Hypothalamus (tissue), 51 donors: ENCODE results near the gene PCED1A.

Experiments used
- DNase-seq, 51 donors: peaks; one replicate each; lab custom pipeline; 2025; lab: John Stamatoyannopoulos, UW

The PCED1A gene

GRCh38 chr20:2866236-2866635, 25.8 kb upstream of the PCED1A start:
- no peak for DNase-seq

GRCh38 chr20:2865630-2866029, 25.2 kb upstream of the PCED1A start:
- peak in 2 of 51 donors; percentile 7 to 20 for DNase-seq

GRCh38 chr20:2865101-2865500, 24.6 kb upstream of the PCED1A start:
- no peak for DNase-seq

- no peak for DNase-seq
Observed at GRCh38 chr20:2864626-2865025, 24.2 kb upstream of the PCED1A start.

- DNase-seq: peak in 16 of 51 donors; percentile 12 to 56 (median 28)
Observed at GRCh38 chr20:2859330-2860121, 19.1 kb upstream of the PCED1A start.

- no peak for DNase-seq
Observed at GRCh38 chr20:2858591-2858990, 18.1 kb upstream of the PCED1A start.

GRCh38 chr20:2851086-2851485, 10.6 kb upstream of the PCED1A start:
- DNase-seq: no peak

GRCh38 chr20:2849529-2849928, 9.1 kb upstream of the PCED1A start:
- no peak for DNase-seq

GRCh38 chr20:2847802-2848201, 7.3 kb upstream of the PCED1A start:
- no peak for DNase-seq

GRCh38 chr20:2846698-2847097, 6.2 kb upstream of the PCED1A start:
- DNase-seq: no peak

- DNase-seq: no peak
Observed at GRCh38 chr20:2845607-2846006, 5.2 kb upstream of the PCED1A start.

GRCh38 chr20:2840967-2841531, 594 bp upstream of the PCED1A start:
- peak in 27 of 51 donors; percentile 19 to 72 (median 48) for DNase-seq

- peak in 3 of 51 donors; percentile 7 to 44 (median 42) for DNase-seq
Observed at GRCh38 chr20:2839732-2840137, 720 bp downstream of the PCED1A start.

- no peak for DNase-seq
Observed at GRCh38 chr20:2838847-2839671, 1.4 kb downstream of the PCED1A start.

GRCh38 chr20:2838170-2838797, 2.2 kb downstream of the PCED1A start:
- no peak for DNase-seq

- no peak for DNase-seq
Observed at GRCh38 chr20:2837221-2837960, 3.1 kb downstream of the PCED1A start.

GRCh38 chr20:2836035-2836434, 4.4 kb downstream of the PCED1A start:
- no peak for DNase-seq

GRCh38 chr20:2835331-2835796, 5.1 kb downstream of the PCED1A start:
- DNase-seq: no peak

GRCh38 chr20:2834401-2835110, 5.9 kb downstream of the PCED1A start:
- no peak for DNase-seq
